IMR-90 (cell line): ENCODE results near the gene PI4KA. TPM values are rescaled to one million over a fixed set of nuclear protein-coding genes. Genes with fewer than 3 reads are reported as not detected.
"Not testable (repeated sequence)": the region's sequence is repeated elsewhere in the genome, so short reads cannot be mapped to it uniquely, and the experiment has no call there.

ENCODE experiments used
- ATAC-seq: fragments of 200-7000 bp; cut with Tn5 transposase; 2 replicates; pipeline ENCODE4 v1.9.1; 2020; ENCODE audit warnings: low read depth, mild to moderate bottlenecking, moderate library complexity
- BruUV-seq: library from RNA; stranded (reverse); fragments of 400-500 nt; replicated peaks from 2 replicates; lab custom pipeline; 2021; lab: Mats Ljungman, UMichigan
- CTCF ChIA-PET: fragments of 300-600 bp; formaldehyde crosslinking; extraction: SDS; loops from one replicate; lab custom pipeline; 2021; ENCODE audit warnings: antibody characterized with exemption; lab: Yijun Ruan, JAX
- POLR2A ChIA-PET: fragments of 300-600 bp; sonication (Branson Sonifier 250); formaldehyde crosslinking; loops from one replicate; lab custom pipeline; 2022; ENCODE audit warnings: antibody characterized with exemption; ENCODE audit not compliant: unreplicated experiment; lab: Charles Lee
- DNase-seq: peaks from one replicate; pipeline ENCODE4 v3.0.0; 2013
- H2AFZ ChIP-seq: replicated peaks from 2 replicates; pipeline ENCODE3; 2013; ENCODE audit warnings: low read length, mild to moderate bottlenecking; ENCODE audit not compliant: poor library complexity
- H2AK5ac ChIP-seq: 2 replicates; pipeline ENCODE4 v1.6.1; 2013; ENCODE audit warnings: low read depth, low read length, inconsistent platforms
- H2AK9ac ChIP-seq: replicated peaks from 2 replicates; pipeline ENCODE3; 2013; ENCODE audit warnings: mild to moderate bottlenecking, low read depth, low read length, moderate library complexity; ENCODE audit not compliant: poor library complexity
- H2BK120ac ChIP-seq: 2 replicates; pipeline ENCODE4 v1.6.1; 2013; ENCODE audit warnings: low read depth, low read length, inconsistent platforms
- H2BK15ac ChIP-seq: 3 replicates; pipeline ENCODE4 v1.6.1; 2013; ENCODE audit warnings: low read depth, low read length, inconsistent platforms
- H2BK20ac ChIP-seq: 2 replicates; pipeline ENCODE4 v1.6.1; 2013; ENCODE audit warnings: low read depth, mild to moderate bottlenecking, inconsistent platforms, low read length, moderate library complexity
- H2BK5ac ChIP-seq: 2 replicates; pipeline ENCODE4 v1.6.1; 2013; ENCODE audit warnings: mild to moderate bottlenecking, low read depth, low read length, inconsistent platforms; ENCODE audit not compliant: poor library complexity, severe bottlenecking
- H3K14ac ChIP-seq: replicated peaks from 2 replicates; pipeline ENCODE4 v1.6.1; 2013; ENCODE audit warnings: low read depth, low read length, inconsistent platforms
- H3K18ac ChIP-seq: 2 replicates; pipeline ENCODE4 v1.6.1; 2013; ENCODE audit warnings: low read depth, low read length, control low read depth
- H3K23ac ChIP-seq: 2 replicates; pipeline ENCODE4 v1.6.1; 2013; ENCODE audit warnings: low read depth, low read length, inconsistent platforms
- H3K27ac ChIP-seq: 2 replicates; pipeline ENCODE4 v1.5.1; 2013; ENCODE audit warnings: mild to moderate bottlenecking, control low read depth, low read length; ENCODE audit not compliant: insufficient read depth
- H3K27me3 ChIP-seq: 2 replicates; pipeline ENCODE4 v1.6.1; 2013; ENCODE audit warnings: low read length; ENCODE audit not compliant: control insufficient read depth, insufficient read depth
- H3K36me3 ChIP-seq: 2 replicates; pipeline ENCODE4 v1.6.1; 2013; ENCODE audit warnings: low read length, mixed read lengths; ENCODE audit not compliant: control insufficient read depth, insufficient read depth
- H3K4ac ChIP-seq: 2 replicates; pipeline ENCODE4 v1.6.1; 2013; ENCODE audit warnings: low read depth, low read length, inconsistent platforms
- H3K4me1 ChIP-seq: 2 replicates; pipeline ENCODE4 v1.6.1; 2013; ENCODE audit warnings: low read length, mixed read lengths; ENCODE audit not compliant: control insufficient read depth, insufficient read depth
- H3K4me2 ChIP-seq: 2 replicates; pipeline ENCODE4 v1.6.1; 2013; ENCODE audit warnings: low read depth, mild to moderate bottlenecking, control low read depth, low read length, moderate library complexity
- H3K4me3 ChIP-seq: 2 replicates; pipeline ENCODE4 v1.5.1; 2013; ENCODE audit warnings: low read depth, mild to moderate bottlenecking, control low read depth, low read length, moderate library complexity; ENCODE audit not compliant: insufficient read depth
- H3K56ac ChIP-seq: 2 replicates; pipeline ENCODE4 v1.6.1; 2013; ENCODE audit warnings: low read length, inconsistent platforms; ENCODE audit not compliant: insufficient read depth; ENCODE audit errors: extremely low read depth
- H3K79me1 ChIP-seq, 2 experiments: 2 replicates each; pipeline ENCODE4 v1.6.1; 2013; ENCODE audit warnings: low read length in 2 of 2, inconsistent platforms in 1 of 2, low read depth in 1 of 2
- H3K9ac ChIP-seq: 2 replicates; pipeline ENCODE4 v1.6.1; 2013; ENCODE audit warnings: low read depth, low read length, control low read depth
- H3K9me1 ChIP-seq: 2 replicates; pipeline ENCODE4 v1.6.1; 2013; ENCODE audit warnings: low read length, inconsistent platforms; ENCODE audit not compliant: insufficient read depth
- H3K9me3 ChIP-seq: 2 replicates; pipeline ENCODE4 v1.6.1; 2013; ENCODE audit warnings: low read length; ENCODE audit not compliant: control insufficient read depth, insufficient read depth
- H4K20me1 ChIP-seq: 2 replicates; pipeline ENCODE4 v1.6.1; 2013; ENCODE audit warnings: low read length, inconsistent platforms; ENCODE audit not compliant: insufficient read depth
- H4K5ac ChIP-seq: 2 replicates; pipeline ENCODE4 v1.6.1; 2013; ENCODE audit warnings: mild to moderate bottlenecking, low read depth, low read length, control low read depth
- H4K8ac ChIP-seq, 2 experiments: 2 replicates each; pipeline ENCODE4 v1.6.1; 2013; ENCODE audit warnings: low read depth in 2 of 2, low read length in 2 of 2, control low read depth in 1 of 2, inconsistent platforms in 1 of 2
- H4K91ac ChIP-seq: 2 replicates; pipeline ENCODE4 v1.6.1; 2013; ENCODE audit warnings: low read depth, low read length, inconsistent platforms; ENCODE audit not compliant: insufficient read depth
- WGBS, 2 experiments: methylation state at CpG; one replicate each; pipeline versions ENCODE4 v1.1.5 to v1.1.7; 2013; ENCODE audit warnings: missing lambda C conversion rate in 2 of 2; ENCODE audit not compliant: insufficient read length in 1 of 2; ENCODE audit errors: extremely low coverage in 2 of 2; 5-methylcytosine and 5-hydroxymethylcytosine counted together
- dilution Hi-C: fragments of 300-500 bp; cut with HindIII; formaldehyde crosslinking; loops from one replicate; pipeline ENCODE4 v1.14.3; 2018; ENCODE audit warnings: low sequenced_read_pairs; ENCODE audit not compliant: unreplicated experiment
- in situ Hi-C: fragments of 300-500 bp; cut with MboI; formaldehyde crosslinking; loops from 3 replicates; pipeline ENCODE4 v1.14.3; 2019; ENCODE audit warnings: low sequenced_read_pairs, inconsistent platforms, mixed read lengths
- intact Hi-C: fragments of 100-400 bp; cut with micrococcal nuclease; formaldehyde crosslinking; loops from 2 replicates; pipeline ENCODE4 v1.10.0; 2022
- polyA plus RNA-seq, 3 experiments: library from polyadenylated mRNA; depleted of rRNA; stranded (reverse); fragments of >200 nt; gene quantifications; 2 replicates each; pipeline ENCODE4 v1.2.3, GENCODE V29; 2012; ENCODE audit warnings: low replicate concordance in 1 of 3
- total RNA-seq: library from RNA; depleted of rRNA; stranded (reverse); fragments of >200 nt; gene quantifications from 2 replicates; pipeline ENCODE4 v1.2.3, GENCODE V29; 2012

The PI4KA gene
- total and polyA plus RNA-seq, 2 of the 4 experiments (the other 2 are of a cell fraction): 16.8 to 35.5 TPM

DNA sequence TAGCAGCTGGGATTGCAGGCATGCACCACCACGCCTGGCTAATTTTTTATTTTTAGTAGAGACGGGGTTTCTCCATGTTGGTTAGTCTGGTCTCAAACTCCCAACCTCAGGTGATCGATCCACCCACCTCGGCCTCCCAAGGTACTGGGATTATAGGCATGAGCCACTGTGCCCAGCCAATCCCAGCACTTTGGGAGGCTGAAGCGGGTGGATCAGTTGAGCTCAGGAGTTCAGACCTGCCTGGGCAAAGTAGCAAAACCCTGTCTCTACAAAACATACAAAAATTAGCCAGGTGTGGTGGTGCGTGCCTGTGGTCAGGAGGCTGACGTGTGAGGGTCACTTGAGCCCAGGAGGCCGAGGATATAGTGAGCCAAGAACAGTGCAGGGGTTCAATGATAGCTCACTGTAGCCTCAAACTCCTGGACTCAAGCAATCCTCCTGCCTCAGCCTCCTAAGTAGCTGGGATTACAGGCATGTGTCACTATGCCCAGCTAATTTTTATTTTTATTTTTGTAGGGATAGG, 36.8 kb downstream of the PI4KA start:
- H4K8ac ChIP-seq, H2BK15ac ChIP-seq, H3K56ac ChIP-seq, H3K9ac ChIP-seq, CTCF ChIA-PET, DNase-seq, in situ Hi-C loops, H2BK20ac ChIP-seq, H3K9me3 ChIP-seq, BruUV-seq, H3K14ac ChIP-seq, H2BK120ac ChIP-seq, H3K27ac ChIP-seq, H2AK9ac ChIP-seq, intact Hi-C loops, H3K18ac ChIP-seq, H2AK5ac ChIP-seq, POLR2A ChIA-PET, H3K4me3 ChIP-seq, H2AFZ ChIP-seq, H3K27me3 ChIP-seq, ATAC-seq, H3K4ac ChIP-seq, H2BK5ac ChIP-seq, dilution Hi-C loops, H3K4me2 ChIP-seq, H3K23ac ChIP-seq, H3K4me1 ChIP-seq, H4K20me1 ChIP-seq, H4K5ac ChIP-seq, H4K91ac ChIP-seq, H3K9me1 ChIP-seq: not testable (repeated sequence)
- peaks cover 7 to 12% of the 10 kb centered on the region in 2 experiments; a peak in 3 of 4 replicates for H3K79me1 ChIP-seq
- peaks cover 22% of the 10 kb centered on the region for H3K36me3 ChIP-seq
- WGBS, 2 experiments: 90% methylated on average over 2 of the region's 8 CpGs; no CpG with 5 or more reads in 1 of the 2 experiments
